ENCODE results near the gene KLHL28.

The KLHL28 gene

GRCh38 chr14:44960146-44960545 is 1.6 kb downstream of the KLHL28 start:
- no peak for DNase-seq

GRCh38 chr14:44959538-44959937 is 2.2 kb downstream of the KLHL28 start:
- DNase-seq, result no peak

- no peak for DNase-seq
These were observed 4.9 kb downstream of the KLHL28 start for GRCh38 chr14:44956866-44957265.

- DNase-seq, result no peak
These were observed 6.2 kb downstream of the KLHL28 start for GRCh38 chr14:44955528-44955927.

- DNase-seq, result no peak
These were observed 7.0 kb downstream of the KLHL28 start for GRCh38 chr14:44954750-44955149.

- DNase-seq, result no peak
These were observed 9.2 kb downstream of the KLHL28 start for GRCh38 chr14:44952391-44953110.

- DNase-seq, result no peak
These were observed 10.7 kb downstream of the KLHL28 start for GRCh38 chr14:44951051-44951450.

- no peak for DNase-seq
These were observed 16.5 kb downstream of the KLHL28 start for GRCh38 chr14:44945264-44945663.

GRCh38 chr14:44944107-44944506 is 17.6 kb downstream of the KLHL28 start:
- DNase-seq, result no peak

- DNase-seq, result no peak
These were observed 19.3 kb downstream of the KLHL28 start for GRCh38 chr14:44942436-44942835.

GRCh38 chr14:44941591-44941990 is 20.2 kb downstream of the KLHL28 start:
- no peak for DNase-seq

GRCh38 chr14:44940944-44941343 is 20.8 kb downstream of the KLHL28 start:
- DNase-seq, result no peak

GRCh38 chr14:44940211-44940610 is 21.5 kb downstream of the KLHL28 start:
- no peak for DNase-seq

GRCh38 chr14:44937547-44937946 is 24.2 kb downstream of the KLHL28 start:
- DNase-seq, result no peak

- no peak for DNase-seq
These were observed 26.6 kb downstream of the KLHL28 start for GRCh38 chr14:44935155-44935554.

- no peak for DNase-seq
These were observed 33.0 kb downstream of the KLHL28 start for GRCh38 chr14:44928793-44929192.

- no peak for DNase-seq
These were observed 46.9 kb downstream of the KLHL28 start for GRCh38 chr14:44914849-44915248.

GRCh38 chr14:44912041-44912869 is 49.5 kb downstream of the KLHL28 start:
- DNase-seq, result no peak

- DNase-seq, result no peak
These were observed 50.9 kb downstream of the KLHL28 start for GRCh38 chr14:44910821-44911220.

- DNase-seq, result no peak
These were observed 60.1 kb downstream of the KLHL28 start for GRCh38 chr14:44901696-44902095.

GRCh38 chr14:44898551-44898950 is 63.2 kb downstream of the KLHL28 start:
- no peak for DNase-seq

GRCh38 chr14:44897845-44898151 is 63.9 kb downstream of the KLHL28 start:
- no peak for DNase-seq

GRCh38 chr14:44897041-44897844 is 64.5 kb downstream of the KLHL28 start:
- DNase-seq, result peak; percentile 95 to 97 (median 96)
